WERI-Rb-1 (cell line): ENCODE results near the gene NPLOC4.
"Not testable (repeated sequence)": the region's sequence is repeated elsewhere in the genome, so short reads cannot be mapped to it uniquely, and the experiment has no call there.

Source experiments
- DNase-seq: peaks from one replicate; pipeline ENCODE4 v3.0.0-alpha.2; 2020
- H3K27ac ChIP-seq: fragments of 250-450 bp; sonication (Bioruptor Pico); 2 replicates; pipeline ENCODE4 v1.5.1; 2020; ENCODE audit warnings: mild to moderate bottlenecking, moderate library complexity
- H3K27me3 ChIP-seq: fragments of 250-450 bp; sonication (Bioruptor Pico); 2 replicates; pipeline ENCODE4 v1.5.1; 2021; ENCODE audit warnings: mild to moderate bottlenecking, low read depth, moderate library complexity; ENCODE audit not compliant: insufficient read depth, severe bottlenecking
- H3K36me3 ChIP-seq: fragments of 250-450 bp; sonication (Bioruptor Pico); 2 replicates; pipeline ENCODE4 v1.5.1; 2020; ENCODE audit warnings: mild to moderate bottlenecking, moderate library complexity
- H3K4me3 ChIP-seq: 2 replicates; pipeline ENCODE4 v1.5.1; 2011; ENCODE audit warnings: low read depth, mild to moderate bottlenecking, control low read depth, low read length
- H3K9me3 ChIP-seq: fragments of 250-450 bp; sonication (Bioruptor Pico); 2 replicates; pipeline ENCODE4 v1.5.1; 2021; ENCODE audit warnings: mild to moderate bottlenecking, moderate library complexity; ENCODE audit not compliant: severe bottlenecking
- TF ChIP-seq, protein P1 (sequence below): IDR thresholded peaks from 2 replicates; pipeline ENCODE4 v1.5.1; 2011; ENCODE audit warnings: low read depth, mild to moderate bottlenecking, control low read depth, inconsistent platforms, low read length

NPLOC4 gene

GRCh38 chr17:81621494-81622130 is 15.3 kb downstream of the NPLOC4 start:
- H3K27me3 ChIP-seq = no peaks in the 10 kb centered on the region
- H3K36me3 ChIP-seq = peaks cover 94% of the 10 kb centered on the region
- TF ChIP-seq, protein P1, sequence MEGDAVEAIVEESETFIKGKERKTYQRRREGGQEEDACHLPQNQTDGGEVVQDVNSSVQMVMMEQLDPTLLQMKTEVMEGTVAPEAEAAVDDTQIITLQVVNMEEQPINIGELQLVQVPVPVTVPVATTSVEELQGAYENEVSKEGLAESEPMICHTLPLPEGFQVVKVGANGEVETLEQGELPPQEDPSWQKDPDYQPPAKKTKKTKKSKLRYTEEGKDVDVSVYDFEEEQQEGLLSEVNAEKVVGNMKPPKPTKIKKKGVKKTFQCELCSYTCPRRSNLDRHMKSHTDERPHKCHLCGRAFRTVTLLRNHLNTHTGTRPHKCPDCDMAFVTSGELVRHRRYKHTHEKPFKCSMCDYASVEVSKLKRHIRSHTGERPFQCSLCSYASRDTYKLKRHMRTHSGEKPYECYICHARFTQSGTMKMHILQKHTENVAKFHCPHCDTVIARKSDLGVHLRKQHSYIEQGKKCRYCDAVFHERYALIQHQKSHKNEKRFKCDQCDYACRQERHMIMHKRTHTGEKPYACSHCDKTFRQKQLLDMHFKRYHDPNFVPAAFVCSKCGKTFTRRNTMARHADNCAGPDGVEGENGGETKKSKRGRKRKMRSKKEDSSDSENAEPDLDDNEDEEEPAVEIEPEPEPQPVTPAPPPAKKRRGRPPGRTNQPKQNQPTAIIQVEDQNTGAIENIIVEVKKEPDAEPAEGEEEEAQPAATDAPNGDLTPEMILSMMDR = no peak
- no peaks in the 10 kb centered on the region for H3K9me3 ChIP-seq
- no peak for DNase-seq
- H3K4me3 ChIP-seq = no peak overlapping the region
- no peak overlapping the region for H3K27ac ChIP-seq

- not testable (repeated sequence) for H3K27me3 ChIP-seq, H3K9me3 ChIP-seq, H3K27ac ChIP-seq, H3K4me3 ChIP-seq, DNase-seq
- peaks cover 90% of the 10 kb centered on the region for H3K36me3 ChIP-seq
These were observed 18.6 kb downstream of the NPLOC4 start for GRCh38 chr17:81618307-81618706.

DNA sequence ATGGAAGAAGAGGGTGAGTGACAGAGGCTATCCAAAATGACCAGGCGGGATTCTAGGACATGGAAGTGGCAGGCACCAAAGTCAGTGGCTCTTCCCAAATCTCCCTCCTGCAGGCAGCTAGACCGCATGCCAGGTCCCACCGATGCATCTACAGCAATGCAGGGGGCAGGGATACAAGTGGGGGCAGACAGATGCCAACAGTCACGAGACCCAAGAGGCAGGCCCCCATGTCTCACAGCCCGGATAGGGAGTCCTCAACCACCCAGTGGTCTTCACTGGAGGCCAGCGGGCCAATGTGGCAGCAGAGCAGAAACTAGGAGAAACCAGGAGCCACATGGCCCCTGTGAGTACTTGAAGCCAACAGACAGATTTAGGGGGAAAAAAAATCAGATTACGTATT is 20.0 kb downstream of the NPLOC4 start:
- H3K27ac ChIP-seq = no peak overlapping the region
- no peak overlapping the region for H3K4me3 ChIP-seq
- H3K36me3 ChIP-seq = peaks cover 91% of the 10 kb centered on the region
- H3K27me3 ChIP-seq = no peaks in the 10 kb centered on the region
- DNase-seq = no peak
- no peaks in the 10 kb centered on the region for H3K9me3 ChIP-seq
- TF ChIP-seq, protein P1 = no peak

DNA sequence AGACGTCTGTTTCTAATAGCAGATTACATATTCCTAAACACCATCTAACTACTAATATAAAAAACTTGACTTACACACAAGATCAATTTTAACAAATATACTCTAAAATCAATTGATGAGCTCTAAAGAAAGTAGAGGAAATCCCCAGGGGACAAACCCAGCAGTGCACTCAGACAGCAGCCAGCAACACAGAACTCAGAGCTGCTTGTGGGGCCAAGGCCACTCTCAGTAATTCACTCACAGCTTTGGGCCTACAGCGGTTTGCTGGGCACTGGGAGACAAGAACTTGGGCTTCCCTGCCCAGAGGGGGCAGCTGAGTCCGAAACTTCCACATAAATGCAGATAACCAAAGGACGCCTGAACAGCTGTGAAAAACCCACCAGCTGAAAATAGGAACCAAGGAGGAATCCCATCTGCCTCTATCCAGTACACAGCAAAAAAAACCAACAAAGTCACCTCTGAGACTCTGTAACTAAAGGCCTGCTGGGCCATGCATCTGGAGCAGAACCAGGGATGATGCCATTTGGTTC is 21.4 kb downstream of the NPLOC4 start:
- Histone ChIP-seq H3K27me3 (no peaks in the 10 kb centered on the region), H3K36me3 (peaks cover 87% of the 10 kb centered on the region), H3K9me3 (no peaks in the 10 kb centered on the region), H3K27ac (no peak overlapping the region), H3K4me3 (no peak overlapping the region)
- no peak for DNase-seq
- TF ChIP-seq, protein P1 = no peak

- H3K4me3 ChIP-seq = no peak overlapping the region
- no peaks in the 10 kb centered on the region for H3K9me3 ChIP-seq
- no peak overlapping the region for H3K27ac ChIP-seq
- H3K27me3 ChIP-seq = no peaks in the 10 kb centered on the region
- H3K36me3 ChIP-seq = peaks cover 91% of the 10 kb centered on the region
- TF ChIP-seq, protein P1 = no peak
- DNase-seq = no peak
These were observed 24.5 kb downstream of the NPLOC4 start for GRCh38 chr17:81612172-81612970.

DNA sequence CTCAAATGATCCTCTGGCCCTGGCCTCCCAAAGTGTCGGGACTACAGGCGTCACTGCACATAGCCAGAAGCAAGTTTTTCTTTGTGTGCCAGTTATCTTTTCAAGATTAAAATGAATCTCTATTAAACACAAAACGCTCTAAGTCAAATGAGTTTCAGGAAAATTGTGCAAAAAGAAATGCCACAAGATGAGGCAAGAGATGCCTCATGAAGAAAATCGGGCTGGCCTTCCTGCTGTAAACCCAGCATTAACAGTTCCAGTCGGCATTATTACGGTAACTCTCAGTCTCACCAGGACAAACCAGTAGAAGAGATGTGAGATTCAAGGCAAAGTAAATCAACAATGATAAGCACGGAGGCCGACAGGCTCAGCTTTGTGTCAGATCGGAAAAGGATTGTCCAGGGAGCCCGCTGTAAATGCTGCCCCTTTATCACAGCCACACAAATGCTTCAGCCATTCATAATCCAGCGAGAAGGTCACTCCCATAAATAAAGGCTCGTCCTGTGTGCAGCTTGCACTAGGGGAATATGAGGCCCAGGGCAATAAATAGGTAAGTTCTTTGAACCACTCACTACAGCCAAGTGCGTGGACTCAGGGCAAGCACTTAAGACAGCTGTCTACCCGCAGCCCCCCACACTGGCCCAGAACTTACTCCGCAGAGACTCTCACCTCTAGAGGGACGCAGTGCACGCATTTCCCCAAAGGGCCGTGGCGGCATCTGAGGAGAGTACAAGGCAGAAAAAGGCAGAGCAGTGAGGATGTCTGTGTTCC is 27.2 kb downstream of the NPLOC4 start:
- DNase-seq = no peak
- TF ChIP-seq, protein P1 = 0 out of 2 replicates have a peak, but pooled peaks have one; percentile 2
- H3K27ac ChIP-seq = no peak overlapping the region
- H3K9me3 ChIP-seq = no peaks in the 10 kb centered on the region
- H3K36me3 ChIP-seq = peaks cover 91% of the 10 kb centered on the region
- H3K27me3 ChIP-seq = no peaks in the 10 kb centered on the region
- H3K4me3 ChIP-seq = no peak overlapping the region
